K562 (cell line): ENCODE results near the gene METTL24. TPM values are rescaled to one million over a fixed set of nuclear protein-coding genes. Genes with fewer than 3 reads are reported as not detected.

Experiments
- ATAC-seq: fragments of 200-7000 bp; cut with Tn5 transposase; 3 replicates; pipeline ENCODE4 v1.9.1; 2020; ENCODE audit warnings: moderate library complexity
- BruUV-seq: library from RNA; stranded (reverse); fragments of 400-500 nt; replicated peaks from 2 replicates; lab custom pipeline; 2021; lab: Mats Ljungman, UMichigan
- CTCF ChIA-PET: fragments of 300-600 bp; formaldehyde crosslinking; extraction: SDS; loops from one replicate; lab custom pipeline; 2021; ENCODE audit warnings: low intra/inter-chr PET ratio; lab: Yijun Ruan, JAX
- POLR2A ChIA-PET: fragments of 300-600, 350-650 bp; sonication (Branson Sonifier 250); formaldehyde crosslinking; extraction: SDS; loops from one replicate; lab custom pipeline; 2021; ENCODE audit warnings: antibody characterized with exemption, inconsistent platforms; lab: Yijun Ruan, JAX
- DNase-seq, 4 experiments: peaks; one replicate each; pipeline versions ENCODE4 v3.0.0 to v3.0.0-alpha.2; 2011 to 2018; ENCODE audit warnings: low spot score in 3 of 4, mixed read lengths in 3 of 4; ENCODE audit errors: extremely low read depth in 1 of 4
- FAIRE-seq: peaks from 2 replicates; lab custom pipeline; 2011; peaks lifted over from hg19 to GRCh38; lab: Jason Lieb, UNC
- H2AFZ ChIP-seq: 2 replicates; pipeline ENCODE4 v1.6.0; 2011; ENCODE audit warnings: low read depth, low read length, control low read depth, inconsistent platforms
- H3K27ac ChIP-seq: fragments of 200-600 bp; 3 replicates; pipeline ENCODE4 v1.8.0; 2011; ENCODE audit warnings: low read depth, mild to moderate bottlenecking, control low read depth, inconsistent platforms, low read length, moderate library complexity, mixed read lengths; ENCODE audit errors: extremely low read depth
- H3K27me3 ChIP-seq, 2 experiments: fragments of 300-600 bp in 1 of 2; 2 replicates in 1 of 2; 3 replicates in 1 of 2; pipeline versions ENCODE4 v1.6.0 to v1.8.0; 2011; ENCODE audit warnings: inconsistent platforms in 2 of 2, low read length in 2 of 2, mild to moderate bottlenecking in 1 of 2, mixed read lengths in 1 of 2, moderate library complexity in 1 of 2; ENCODE audit not compliant: control insufficient read depth in 2 of 2, insufficient read depth in 2 of 2
- H3K36me3 ChIP-seq: fragments of 300-600 bp; 3 replicates; pipeline ENCODE4 v1.8.0; 2011; ENCODE audit warnings: mild to moderate bottlenecking, low read length, inconsistent platforms; ENCODE audit not compliant: control insufficient read depth, insufficient read depth
- H3K4me1 ChIP-seq, 2 experiments: fragments of 200-600 bp in 1 of 2; replicated peaks in 1 of 2; 2 replicates in 1 of 2; 3 replicates in 1 of 2; pipeline versions ENCODE4 v1.5.1 to v1.8.0; 2011; ENCODE audit warnings: inconsistent platforms in 2 of 2, low read length in 2 of 2, mild to moderate bottlenecking in 1 of 2, mixed read lengths in 1 of 2, moderate library complexity in 1 of 2; ENCODE audit not compliant: control insufficient read depth in 2 of 2, insufficient read depth in 2 of 2
- H3K4me2 ChIP-seq: 2 replicates; pipeline ENCODE4 v1.6.1; 2011; ENCODE audit warnings: low read length, control low read depth, inconsistent platforms, mixed read lengths; ENCODE audit not compliant: insufficient read depth
- H3K4me3 ChIP-seq: fragments of 200-600 bp; sonication (generic), shearing (Covaris generic); 2 replicates; pipeline ENCODE4 v1.5.1; 2016; ENCODE audit warnings: control low read depth, inconsistent platforms
- H3K79me2 ChIP-seq: fragments of 200-600 bp; 3 replicates; pipeline ENCODE4 v1.8.0; 2011; ENCODE audit warnings: low read length, inconsistent platforms; ENCODE audit not compliant: control insufficient read depth, insufficient read depth
- H3K9ac ChIP-seq, 2 experiments: 2 replicates each; pipeline versions ENCODE4 v1.6.0 to v1.6.1; 2011; ENCODE audit warnings: low read depth in 2 of 2, low read length in 2 of 2, control low read depth in 1 of 2, inconsistent platforms in 1 of 2, mild to moderate bottlenecking in 1 of 2, mixed read lengths in 1 of 2; ENCODE audit not compliant: insufficient read depth in 1 of 2
- H3K9me1 ChIP-seq: one replicate; pipeline ENCODE4 v1.6.0; 2011; ENCODE audit warnings: inconsistent platforms, mild to moderate bottlenecking, low read length, moderate library complexity; ENCODE audit not compliant: control insufficient read depth, insufficient read depth
- H3K9me3 ChIP-seq: replicated peaks from 2 replicates; pipeline ENCODE4 v1.5.1; 2011; ENCODE audit warnings: low read depth, low read length, inconsistent platforms; ENCODE audit not compliant: control insufficient read depth, insufficient read depth
- H4K20me1 ChIP-seq: replicated peaks from 2 replicates; pipeline ENCODE4 v1.6.1; 2011; ENCODE audit warnings: low read length, inconsistent platforms, mixed read lengths; ENCODE audit not compliant: control insufficient read depth, insufficient read depth
- FOXA1 ChIP-seq: fragments of 450-650 bp; IDR thresholded peaks from 2 replicates; pipeline ENCODE4 v1.6.1; 2016; ENCODE audit warnings: mild to moderate bottlenecking, borderline replicate concordance
- IFI16 ChIP-seq: fragments of 250-450 bp; sonication (Bioruptor Pico); IDR thresholded peaks from 2 replicates; pipeline ENCODE4 v2.1.2; 2022; ENCODE audit warnings: mild to moderate bottlenecking, inconsistent platforms
- KAT8 ChIP-seq: fragments of 450-650 bp; IDR thresholded peaks from 2 replicates; pipeline ENCODE4 v1.6.1; 2016; ENCODE audit warnings: low read depth, mild to moderate bottlenecking
- MCM2 ChIP-seq: fragments of 450-650 bp; IDR thresholded peaks from 2 replicates; pipeline ENCODE4 v1.6.1; 2017; ENCODE audit warnings: low read depth, mild to moderate bottlenecking
- SMC3 ChIP-seq: conservative IDR thresholded peaks from 2 replicates; pipeline ENCODE4 v1.6.1; 2011; ENCODE audit warnings: low read depth, low read length, improper control_type of control experiment; ENCODE audit not compliant: insufficient read depth
- SUPT5H ChIP-seq: fragments of 450-650 bp; IDR thresholded peaks from 2 replicates; pipeline ENCODE4 v1.6.1; 2016
- TAF9B ChIP-seq: fragments of 450-650 bp; IDR thresholded peaks from 2 replicates; pipeline ENCODE4 v1.6.1; 2018; ENCODE audit warnings: mild to moderate bottlenecking; ENCODE audit not compliant: partially characterized antibody
- ZNF124 ChIP-seq: sonication (generic); formaldehyde crosslinking; IDR thresholded peaks from 2 replicates; pipeline ENCODE4 v1.8.1; 2022; ENCODE audit warnings: missing genetic modification reagents
- ZNF232 ChIP-seq: sonication (generic); formaldehyde crosslinking; IDR thresholded peaks from 2 replicates; pipeline ENCODE4 v1.8.0; 2022; ENCODE audit warnings: mild to moderate bottlenecking, missing genetic modification reagents
- WGBS: fragments of 100-300 bp; shearing (Covaris generic); methylation state at CpG from one replicate; pipeline ENCODE4 v1.1.6; 2016; ENCODE audit warnings: low coverage, mixed read lengths; ENCODE audit not compliant: insufficient coverage; ENCODE audit errors: missing lambda C conversion rate; 5-methylcytosine and 5-hydroxymethylcytosine counted together
- in situ Hi-C: fragments of 300-500 bp; cut with MboI; formaldehyde crosslinking; loops from 4 replicates; pipeline ENCODE4 v1.15.0; 2018; ENCODE audit warnings: inconsistent platforms, mixed read lengths
- intact Hi-C: fragments of 100-400 bp; cut with micrococcal nuclease; formaldehyde crosslinking; loops from 2 replicates; pipeline ENCODE4 v1.14.2; 2022
- polyA plus RNA-seq, 8 experiments: library from polyadenylated mRNA; depleted of rRNA in 4 of 8; stranded (reverse) in 5 of 8; unstranded in 3 of 8; fragments of >200 nt; fragmentation: Nextera tagmentation in 2 of 8; fragmentation: Illumina TruSeq in 1 of 8; extraction: Ambion mirVana in 2 of 8; extraction: Trizol in 1 of 8; gene quantifications; 2 replicates each; pipeline versions ENCODE4 v1.2.1 to v1.2.3, GENCODE V29; 2011 to 2014; ENCODE audit warnings: inconsistent platforms in 1 of 8, missing spikeins in 1 of 8
- total RNA-seq, 7 experiments: library from RNA; depleted of rRNA in 6 of 7; stranded (reverse); fragments of >200 nt in 6 of 7; fragmentation: Illumina TruSeq in 2 of 7; extraction: Trizol in 2 of 7; gene quantifications; 2 replicates each; pipeline versions ENCODE4 v1.2.1 to v1.2.3, GENCODE V29; 2011 to 2021; ENCODE audit warnings: low replicate concordance in 1 of 7
- TF ChIP-seq, protein P1 (sequence below): sonication (generic); formaldehyde crosslinking; IDR thresholded peaks from 2 replicates; pipeline ENCODE4 v1.8.0; 2022; ENCODE audit warnings: missing genetic modification reagents, mild to moderate bottlenecking, moderate library complexity, borderline replicate concordance
- TF ChIP-seq, protein P2 (sequence below): fragments of 450-650 bp; formaldehyde crosslinking; IDR thresholded peaks from 2 replicates; pipeline ENCODE4 v1.4.0; 2020; ENCODE audit warnings: mild to moderate bottlenecking, mixed read lengths
- TF ChIP-seq, protein P3 (sequence below): sonication (generic); formaldehyde crosslinking; IDR thresholded peaks from 2 replicates; pipeline ENCODE4 v1.8.0; 2022; ENCODE audit warnings: missing genetic modification reagents, mild to moderate bottlenecking, borderline replicate concordance

The METTL24 gene
- total and polyA plus RNA-seq, 9 of the 15 experiments (the other 6 are each of a cell fraction or from before 2014, with no cell fraction given) = not detected

DNA sequence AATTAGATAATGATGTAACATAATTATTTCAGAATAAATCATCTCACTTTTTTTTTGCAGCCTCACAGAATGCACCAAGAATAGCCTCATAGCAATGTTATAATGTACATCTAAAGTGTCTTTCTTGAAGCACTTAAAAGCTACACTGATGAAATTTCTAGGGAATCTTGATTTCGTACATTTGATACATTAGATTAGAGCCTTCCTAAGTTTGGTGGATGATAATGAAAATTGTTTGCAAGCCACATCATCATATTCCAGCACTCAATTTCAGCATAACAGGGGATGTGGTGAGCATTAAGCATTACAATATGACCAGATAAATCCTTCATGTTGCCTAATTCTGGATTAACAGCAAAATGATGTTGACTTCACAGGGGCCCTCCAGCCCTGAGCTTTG is 9.7 kb upstream of the METTL24 start (continued):
- TF ChIP-seq, protein P1, sequence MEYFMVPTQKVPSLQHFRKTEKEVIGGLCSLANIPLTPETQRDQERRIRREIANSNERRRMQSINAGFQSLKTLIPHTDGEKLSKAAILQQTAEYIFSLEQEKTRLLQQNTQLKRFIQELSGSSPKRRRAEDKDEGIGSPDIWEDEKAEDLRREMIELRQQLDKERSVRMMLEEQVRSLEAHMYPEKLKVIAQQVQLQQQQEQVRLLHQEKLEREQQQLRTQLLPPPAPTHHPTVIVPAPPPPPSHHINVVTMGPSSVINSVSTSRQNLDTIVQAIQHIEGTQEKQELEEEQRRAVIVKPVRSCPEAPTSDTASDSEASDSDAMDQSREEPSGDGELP (CRISPR knock-in tag) = no peak
- TF ChIP-seq SUPT5H (no peak), ZNF232 (CRISPR knock-in tag) (no peak), SMC3 (no peak)
- TF ChIP-seq, protein P2, sequence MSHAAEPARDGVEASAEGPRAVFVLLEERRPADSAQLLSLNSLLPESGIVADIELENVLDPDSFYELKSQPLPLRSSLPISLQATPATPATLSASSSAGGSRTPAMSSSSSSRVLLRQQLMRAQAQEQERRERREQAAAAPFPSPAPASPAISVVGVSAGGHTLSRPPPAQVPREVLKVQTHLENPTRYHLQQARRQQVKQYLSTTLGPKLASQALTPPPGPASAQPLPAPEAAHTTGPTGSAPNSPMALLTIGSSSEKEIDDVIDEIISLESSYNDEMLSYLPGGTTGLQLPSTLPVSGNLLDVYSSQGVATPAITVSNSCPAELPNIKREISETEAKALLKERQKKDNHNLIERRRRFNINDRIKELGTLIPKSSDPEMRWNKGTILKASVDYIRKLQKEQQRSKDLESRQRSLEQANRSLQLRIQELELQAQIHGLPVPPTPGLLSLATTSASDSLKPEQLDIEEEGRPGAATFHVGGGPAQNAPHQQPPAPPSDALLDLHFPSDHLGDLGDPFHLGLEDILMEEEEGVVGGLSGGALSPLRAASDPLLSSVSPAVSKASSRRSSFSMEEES (CRISPR knock-in tag) = no peak

DNA sequence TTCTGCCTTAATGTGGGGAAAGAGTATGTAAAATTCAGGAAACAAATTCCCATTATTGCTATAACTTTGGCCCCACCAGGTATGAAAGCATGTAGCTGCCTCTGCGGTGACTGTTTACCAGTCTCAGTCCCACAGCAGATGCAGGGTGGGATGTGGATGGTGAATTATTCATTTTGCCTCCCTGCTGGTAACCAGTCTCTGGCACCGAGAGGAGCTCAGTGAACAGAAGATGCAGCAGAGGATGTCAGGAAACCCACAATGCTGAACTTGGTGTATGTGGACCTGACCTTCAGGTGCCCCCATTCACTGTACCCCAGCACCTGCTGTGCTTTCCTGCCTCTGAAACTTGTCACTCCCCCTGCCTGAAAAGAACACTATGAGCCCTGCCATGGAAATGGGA is 8.8 kb upstream of the METTL24 start:
- no peak overlapping the region for H3K4me3 ChIP-seq
- no peaks in the 10 kb centered on the region; a peak in 1 of 5 replicates for H3K27me3 ChIP-seq
- H3K79me2 ChIP-seq = no peaks in the 10 kb centered on the region
- intact Hi-C loops (no loop called here), in situ Hi-C loops (no loop called here)
- no peaks in the 10 kb centered on the region; the same call in 1 of the 2 replicates for H4K20me1 ChIP-seq
- no peaks in the 10 kb centered on the region for H3K36me3 ChIP-seq
- CTCF ChIA-PET = no interaction called here
- H3K27ac ChIP-seq = no peak overlapping the region
- 0% methylated on average over 2 of the region's 2 CpGs for WGBS
- no peaks in the 10 kb centered on the region for H3K9me3 ChIP-seq
- no peaks in the 10 kb centered on the region for H3K4me1 ChIP-seq
- no peak overlapping the region for H3K4me2 ChIP-seq
- DNase-seq (no peak), FAIRE-seq (no peak), ATAC-seq (no peak)
- no TSS peak for BruUV-seq
- POLR2A ChIA-PET = interaction anchor here (0.6 kb wide), 1 partner anchor 11 kb away, joined by 3 read pairs; no protein-coding TSS in a partner anchor
- TF ChIP-seq MCM2 (no peak), ZNF124 (CRISPR knock-in tag) (no peak), FOXA1 (no peak), TAF9B (no peak), IFI16 (CRISPR knock-in tag) (no peak), KAT8 (no peak)
- TF ChIP-seq, protein P3, sequence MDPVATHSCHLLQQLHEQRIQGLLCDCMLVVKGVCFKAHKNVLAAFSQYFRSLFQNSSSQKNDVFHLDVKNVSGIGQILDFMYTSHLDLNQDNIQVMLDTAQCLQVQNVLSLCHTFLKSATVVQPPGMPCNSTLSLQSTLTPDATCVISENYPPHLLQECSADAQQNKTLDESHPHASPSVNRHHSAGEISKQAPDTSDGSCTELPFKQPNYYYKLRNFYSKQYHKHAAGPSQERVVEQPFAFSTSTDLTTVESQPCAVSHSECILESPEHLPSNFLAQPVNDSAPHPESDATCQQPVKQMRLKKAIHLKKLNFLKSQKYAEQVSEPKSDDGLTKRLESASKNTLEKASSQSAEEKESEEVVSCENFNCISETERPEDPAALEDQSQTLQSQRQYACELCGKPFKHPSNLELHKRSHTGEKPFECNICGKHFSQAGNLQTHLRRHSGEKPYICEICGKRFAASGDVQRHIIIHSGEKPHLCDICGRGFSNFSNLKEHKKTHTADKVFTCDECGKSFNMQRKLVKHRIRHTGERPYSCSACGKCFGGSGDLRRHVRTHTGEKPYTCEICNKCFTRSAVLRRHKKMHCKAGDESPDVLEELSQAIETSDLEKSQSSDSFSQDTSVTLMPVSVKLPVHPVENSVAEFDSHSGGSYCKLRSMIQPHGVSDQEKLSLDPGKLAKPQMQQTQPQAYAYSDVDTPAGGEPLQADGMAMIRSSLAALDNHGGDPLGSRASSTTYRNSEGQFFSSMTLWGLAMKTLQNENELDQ (CRISPR knock-in tag) = no peak
- no peak overlapping the region for H3K9ac ChIP-seq
- no peaks in the 10 kb centered on the region for H3K9me1 ChIP-seq
- no peak overlapping the region for H2AFZ ChIP-seq
